ENCODE data around the gene CWH43. TPM values are rescaled to one million over a fixed set of nuclear protein-coding genes. Genes with fewer than 3 reads are reported as not detected.

The CWH43 gene
- polyA plus RNA-seq, 1 experiment = not detected

DNA sequence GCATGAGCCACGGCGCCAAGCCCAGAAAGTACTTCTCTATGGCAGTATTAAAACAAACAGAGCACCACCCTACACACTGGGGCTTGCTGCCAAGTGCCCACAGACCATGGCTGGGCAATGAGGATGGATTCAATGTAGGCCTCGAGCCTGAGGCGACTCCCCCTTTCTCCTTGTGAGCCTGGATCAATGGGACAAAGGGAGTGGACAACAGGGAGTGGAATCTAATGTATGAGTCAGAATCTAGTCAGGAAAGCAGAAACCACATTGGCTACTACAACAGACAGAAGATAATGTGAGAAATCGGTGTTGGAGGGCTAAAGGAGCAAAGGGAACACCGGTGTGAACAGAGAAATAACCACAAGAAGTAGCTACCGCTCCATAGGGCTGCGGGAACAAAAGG, 41.8 kb upstream of the CWH43 start:
- CTCF ChIA-PET = interaction anchor here (0.8 to 1.3 kb wide), 3 partner anchors 8 to 18 kb away, joined by 3 read pairs; no protein-coding TSS in a partner anchor
- TF ChIP-seq, protein P1, sequence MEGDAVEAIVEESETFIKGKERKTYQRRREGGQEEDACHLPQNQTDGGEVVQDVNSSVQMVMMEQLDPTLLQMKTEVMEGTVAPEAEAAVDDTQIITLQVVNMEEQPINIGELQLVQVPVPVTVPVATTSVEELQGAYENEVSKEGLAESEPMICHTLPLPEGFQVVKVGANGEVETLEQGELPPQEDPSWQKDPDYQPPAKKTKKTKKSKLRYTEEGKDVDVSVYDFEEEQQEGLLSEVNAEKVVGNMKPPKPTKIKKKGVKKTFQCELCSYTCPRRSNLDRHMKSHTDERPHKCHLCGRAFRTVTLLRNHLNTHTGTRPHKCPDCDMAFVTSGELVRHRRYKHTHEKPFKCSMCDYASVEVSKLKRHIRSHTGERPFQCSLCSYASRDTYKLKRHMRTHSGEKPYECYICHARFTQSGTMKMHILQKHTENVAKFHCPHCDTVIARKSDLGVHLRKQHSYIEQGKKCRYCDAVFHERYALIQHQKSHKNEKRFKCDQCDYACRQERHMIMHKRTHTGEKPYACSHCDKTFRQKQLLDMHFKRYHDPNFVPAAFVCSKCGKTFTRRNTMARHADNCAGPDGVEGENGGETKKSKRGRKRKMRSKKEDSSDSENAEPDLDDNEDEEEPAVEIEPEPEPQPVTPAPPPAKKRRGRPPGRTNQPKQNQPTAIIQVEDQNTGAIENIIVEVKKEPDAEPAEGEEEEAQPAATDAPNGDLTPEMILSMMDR (IDR thresholded peaks at IDR 0.05; ENCODE audit: insufficient read depth, low read depth, low read length) = no peak
- no peak for DNase-seq (ENCODE audit: low read depth)
- H3K36me3 ChIP-seq (ENCODE audit: control insufficient read depth, insufficient read depth, low read length) = no peaks in the 10 kb centered on the region
- no peak overlapping the region for H3K4me3 ChIP-seq (ENCODE audit: low read depth, low read length)
- POLR2A ChIA-PET = no interaction called here
- H3K27me3 ChIP-seq (ENCODE audit: control insufficient read depth, insufficient read depth, low read length) = peaks cover 3% of the 10 kb centered on the region

DNA sequence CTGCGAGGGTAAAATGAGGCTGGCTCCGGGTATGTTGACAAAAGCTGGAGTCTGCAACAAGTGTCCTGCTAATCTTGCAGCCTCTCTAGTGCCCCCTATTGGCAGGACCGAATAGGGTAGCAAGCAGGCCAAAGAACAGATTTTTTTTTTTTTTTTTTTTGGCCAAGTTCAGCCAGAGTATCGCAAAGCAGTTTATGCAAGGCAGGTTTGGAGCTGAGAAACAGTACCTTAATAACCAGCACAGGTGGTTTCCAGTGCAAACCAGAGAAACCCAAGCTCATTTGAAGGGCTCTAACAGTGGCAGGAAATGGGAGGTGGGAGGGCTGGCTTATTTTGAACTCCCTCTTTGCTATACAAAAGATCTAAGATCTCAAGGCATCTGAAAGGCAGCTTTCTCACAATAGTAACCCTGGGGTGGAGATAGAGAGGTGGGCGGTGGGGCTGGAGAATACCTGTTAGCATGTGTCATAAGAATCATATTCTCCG, 41.3 kb upstream of the CWH43 start:
- DNase-seq (ENCODE audit: low read depth) = no peak
- ChIA-PET POLR2A (no interaction called here), CTCF (interaction anchor here (0.8 to 1.3 kb wide), 3 partner anchors 8 to 17 kb away, joined by 3 read pairs; no protein-coding TSS in a partner anchor)
- H3K27me3 ChIP-seq (ENCODE audit: control insufficient read depth, insufficient read depth, low read length) = peaks cover 3% of the 10 kb centered on the region
- H3K4me3 ChIP-seq (ENCODE audit: low read depth, low read length) = no peak overlapping the region
- TF ChIP-seq, protein P1 (IDR thresholded peaks at IDR 0.05; ENCODE audit: insufficient read depth, low read depth, low read length) = peak; percentile 31; the same call in 1 of the 2 replicates
- no peaks in the 10 kb centered on the region for H3K36me3 ChIP-seq (ENCODE audit: control insufficient read depth, insufficient read depth, low read length)

DNA sequence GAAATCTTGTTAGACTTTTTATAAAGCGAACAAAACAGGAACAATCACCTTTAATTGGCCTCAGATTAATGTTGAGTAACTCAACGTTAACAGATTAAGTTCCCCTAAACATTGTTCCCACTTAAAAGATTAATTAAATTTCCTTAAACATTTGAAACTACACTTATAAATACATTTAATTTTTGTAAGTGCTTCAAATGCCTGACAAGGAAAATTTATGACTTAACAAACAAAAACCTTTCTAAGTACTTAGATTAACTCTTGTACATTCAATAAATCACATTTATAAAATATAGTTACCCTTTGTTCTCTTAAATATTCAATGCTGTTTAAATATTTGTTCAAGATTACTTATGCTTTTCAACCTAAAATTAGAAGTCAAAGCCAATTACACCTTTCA, 40.1 kb upstream of the CWH43 start:
- TF ChIP-seq, protein P1 (IDR thresholded peaks at IDR 0.05; ENCODE audit: insufficient read depth, low read depth, low read length) = no peak
- DNase-seq (ENCODE audit: low read depth) = no peak
- no peaks in the 10 kb centered on the region for H3K36me3 ChIP-seq (ENCODE audit: control insufficient read depth, insufficient read depth, low read length)
- H3K4me3 ChIP-seq (ENCODE audit: low read depth, low read length) = no peak overlapping the region
- ChIA-PET POLR2A (no interaction called here), CTCF (interaction anchor here (0.6 to 1.6 kb wide), 2 partner anchors 17 to 770 kb away, joined by 3 read pairs; no protein-coding TSS in a partner anchor)
- H3K27me3 ChIP-seq (ENCODE audit: control insufficient read depth, insufficient read depth, low read length) = peaks cover 3% of the 10 kb centered on the region

DNA sequence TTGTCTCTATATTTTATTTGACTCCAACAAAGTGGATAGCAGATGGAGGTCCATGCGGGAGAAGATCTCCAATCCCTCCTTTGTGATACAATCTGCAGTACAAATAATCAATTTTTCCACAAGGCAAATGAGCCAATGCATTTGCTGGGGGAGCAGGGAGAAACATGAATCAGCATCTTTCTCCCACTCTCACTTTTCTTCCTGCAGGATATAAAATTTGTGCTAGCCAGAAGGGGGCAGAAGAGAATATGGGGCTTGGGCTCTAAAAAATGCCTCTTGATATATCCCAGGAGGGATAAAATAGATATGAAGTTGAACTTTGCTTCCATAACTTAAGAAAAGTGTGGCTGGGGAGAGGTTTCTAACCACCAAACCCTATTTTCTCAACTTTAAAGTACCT, 38.3 kb upstream of the CWH43 start:
- H3K36me3 ChIP-seq (ENCODE audit: control insufficient read depth, insufficient read depth, low read length) = no peaks in the 10 kb centered on the region
- H3K4me3 ChIP-seq (ENCODE audit: low read depth, low read length) = no peak overlapping the region
- CTCF ChIA-PET = no interaction called here
- peaks cover 1% of the 10 kb centered on the region for H3K27me3 ChIP-seq (ENCODE audit: control insufficient read depth, insufficient read depth, low read length)
- TF ChIP-seq, protein P1 (IDR thresholded peaks at IDR 0.05; ENCODE audit: insufficient read depth, low read depth, low read length) = no peak
- POLR2A ChIA-PET = no interaction called here
- no peak for DNase-seq (ENCODE audit: low read depth)

DNA sequence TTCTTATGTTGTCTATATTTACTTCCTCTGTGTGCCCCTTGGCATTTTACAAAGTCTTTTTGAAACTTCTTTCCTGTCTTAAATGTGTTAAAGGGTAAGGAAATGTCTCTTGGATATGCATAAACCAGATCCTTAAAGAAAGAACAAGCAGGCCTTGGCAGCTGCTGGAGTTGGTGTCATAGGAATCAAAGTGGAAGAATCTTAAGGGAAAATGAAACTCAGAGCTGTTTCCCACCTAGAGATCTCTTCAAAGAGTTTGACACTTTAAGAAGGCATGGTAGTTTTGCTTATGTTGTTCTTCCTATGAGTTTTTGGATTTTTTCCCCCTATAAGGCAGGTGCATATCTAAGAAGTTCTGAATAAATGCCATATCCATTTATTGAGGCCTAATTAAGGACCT, 37.0 kb upstream of the CWH43 start:
- no peak for DNase-seq (ENCODE audit: low read depth)
- ChIA-PET CTCF (no interaction called here), POLR2A (interaction anchor here (0.6 kb wide), 1 partner anchor 616 kb away, joined by 5 read pairs; no protein-coding TSS in a partner anchor)
- H3K4me3 ChIP-seq (ENCODE audit: low read depth, low read length) = no peak overlapping the region
- TF ChIP-seq, protein P1 (IDR thresholded peaks at IDR 0.05; ENCODE audit: insufficient read depth, low read depth, low read length) = no peak
- H3K27me3 ChIP-seq (ENCODE audit: control insufficient read depth, insufficient read depth, low read length) = no peaks in the 10 kb centered on the region
- H3K36me3 ChIP-seq (ENCODE audit: control insufficient read depth, insufficient read depth, low read length) = no peaks in the 10 kb centered on the region

Measured in BJ (cell line).